CD14-positive monocyte (primary cell): ENCODE measurements around the gene ADAMTS17. TPM values are rescaled to one million over a fixed set of nuclear protein-coding genes. Genes with fewer than 3 reads are reported as not detected.

Experiments
- DNase-seq, 3 donors: peaks; one replicate each; pipeline ENCODE4 v3.0.0-alpha.2; 2011 to 2022
- H2AFZ ChIP-seq: 2 replicates; pipeline ENCODE4 v1.6.0; 2012; ENCODE audit warnings: mild to moderate bottlenecking, low read depth, low read length, inconsistent platforms; ENCODE audit not compliant: insufficient read depth, poor library complexity, severe bottlenecking
- H3K27ac ChIP-seq, 2 donors: 1 replicate in 1 of 2; 2 replicates in 1 of 2; pipeline ENCODE4 v1.5.1; 2012 to 2013; ENCODE audit warnings: low read length in 2 of 2, control low read depth in 1 of 2, inconsistent platforms in 1 of 2, low read depth in 1 of 2, mild to moderate bottlenecking in 1 of 2
- H3K27me3 ChIP-seq, 2 donors: one replicate each; pipeline versions ENCODE4 v1.6.0 to v1.6.1; 2011 to 2013; ENCODE audit warnings: low read length in 2 of 2; ENCODE audit not compliant: control insufficient read depth in 2 of 2, insufficient read depth in 2 of 2
- H3K36me3 ChIP-seq, 2 donors: replicated peaks in 1 of 2; 1 replicate in 1 of 2; 2 replicates in 1 of 2; pipeline versions ENCODE4 v1.5.1 to v1.6.1; 2012 to 2013; ENCODE audit warnings: low read length in 2 of 2, control low read depth in 1 of 2, inconsistent platforms in 1 of 2, mild to moderate bottlenecking in 1 of 2; ENCODE audit not compliant: insufficient read depth in 2 of 2, control insufficient read depth in 1 of 2
- H3K4me1 ChIP-seq, 2 donors: 1 replicate in 1 of 2; 2 replicates in 1 of 2; pipeline versions ENCODE4 v1.5.1 to v1.6.1; 2012 to 2013; ENCODE audit warnings: low read length in 2 of 2, control low read depth in 1 of 2, inconsistent platforms in 1 of 2, mild to moderate bottlenecking in 1 of 2, moderate library complexity in 1 of 2; ENCODE audit not compliant: insufficient read depth in 2 of 2, control insufficient read depth in 1 of 2
- H3K4me2 ChIP-seq: replicated peaks from 2 replicates; pipeline ENCODE3; 2012; ENCODE audit warnings: low read length, moderate library complexity, mild to moderate bottlenecking; ENCODE audit not compliant: poor library complexity, severe bottlenecking; ENCODE audit errors: extremely low read depth
- H3K4me3 ChIP-seq, 3 experiments: fragments of 200-600 bp in 1 of 3; sonication (generic) in 1 of 3; replicated peaks in 1 of 3; 1 replicate in 2 of 3; 2 replicates in 1 of 3; pipeline ENCODE4 v1.5.1; 2011 to 2013; ENCODE audit warnings: low read length in 3 of 3, mild to moderate bottlenecking in 3 of 3, control low read depth in 2 of 3, low read depth in 2 of 3, inconsistent platforms in 1 of 3, moderate library complexity in 1 of 3
- H3K79me2 ChIP-seq: 2 replicates; pipeline ENCODE4 v1.6.0; 2012; ENCODE audit warnings: mild to moderate bottlenecking, control low read depth, inconsistent platforms, low read length, moderate library complexity; ENCODE audit not compliant: insufficient read depth
- H3K9ac ChIP-seq: 2 replicates; pipeline ENCODE4 v1.6.0; 2017; ENCODE audit warnings: low read length, mild to moderate bottlenecking; ENCODE audit not compliant: insufficient read depth, poor library complexity, severe bottlenecking
- H3K9me3 ChIP-seq, 2 donors: replicated peaks in 1 of 2; 1 replicate in 1 of 2; 2 replicates in 1 of 2; pipeline versions ENCODE4 v1.5.1 to v1.6.1; 2012 to 2013; ENCODE audit warnings: low read length in 2 of 2, control low read depth in 1 of 2; ENCODE audit not compliant: control insufficient read depth in 1 of 2, insufficient read depth in 1 of 2
- H4K20me1 ChIP-seq: 2 replicates; pipeline ENCODE4 v1.6.0; 2012; ENCODE audit warnings: mild to moderate bottlenecking, low read length, control low read depth, moderate library complexity; ENCODE audit not compliant: insufficient read depth
- H3K27ac Mint-ChIP-seq, 7 donors: one replicate each; pipeline ENCODE4 v1.8.0; 2020; ENCODE audit warnings: mild to moderate bottlenecking in 7 of 7, mixed read lengths in 7 of 7, moderate library complexity in 6 of 7, inconsistent platforms in 2 of 7
- H3K27me3 Mint-ChIP-seq, 3 donors: one replicate each; pipeline ENCODE4 v1.8.0; 2021 to 2022; ENCODE audit warnings: low read depth in 3 of 3, mild to moderate bottlenecking in 3 of 3, mixed read lengths in 3 of 3, moderate library complexity in 3 of 3, inconsistent platforms in 1 of 3
- H3K36me3 Mint-ChIP-seq, 2 donors: one replicate each; pipeline ENCODE4 v1.8.0; 2020; ENCODE audit warnings: mixed read lengths in 2 of 2, inconsistent platforms in 1 of 2, mild to moderate bottlenecking in 1 of 2
- H3K4me1 Mint-ChIP-seq: one replicate; pipeline ENCODE4 v1.8.0; 2020; ENCODE audit warnings: mild to moderate bottlenecking, mixed read lengths
- H3K4me3 Mint-ChIP-seq, 2 donors: one replicate each; pipeline ENCODE4 v1.8.0; 2020; ENCODE audit warnings: mild to moderate bottlenecking in 2 of 2, mixed read lengths in 2 of 2, moderate library complexity in 1 of 2
- H3K9me3 Mint-ChIP-seq, 7 donors: one replicate each; pipeline ENCODE4 v1.8.0; 2020 to 2022; ENCODE audit warnings: mixed read lengths in 7 of 7, mild to moderate bottlenecking in 6 of 7, moderate library complexity in 6 of 7, inconsistent platforms in 2 of 7
- WGBS: methylation state at CpG from one replicate; pipeline ENCODE4 v1.1.5; 2013; ENCODE audit warnings: missing lambda C conversion rate; ENCODE audit not compliant: insufficient coverage; 5-methylcytosine and 5-hydroxymethylcytosine counted together
- intact Hi-C, 2 donors: fragments of 100-400 bp; cut with micrococcal nuclease; formaldehyde crosslinking; loops; one replicate each; pipeline versions ENCODE4 v1.15.0 to v1.15.1; 2023
- polyA plus RNA-seq, 3 donors: library from polyadenylated mRNA; depleted of rRNA in 1 of 3; unstranded in 2 of 3; stranded (reverse) in 1 of 3; fragments of 300-500 nt in 2 of 3; fragments of >200 nt in 1 of 3; fragmentation: Illumina TruSeq in 2 of 3; gene quantifications; 1 replicate in 2 of 3; 2 replicates in 1 of 3; pipeline ENCODE4 v1.2.3, GENCODE V29; 2012 to 2021
- TF ChIP-seq, protein P1 (sequence below): fragments of 200-600 bp; IDR thresholded peaks from one replicate; pipeline ENCODE4 v1.8.0; 2022; ENCODE audit warnings: antibody characterized with exemption, mild to moderate bottlenecking

ADAMTS17 gene
- polyA plus RNA-seq, 3 donors = 0.03 to 0.25 TPM; not detected in 1

GRCh38 chr15:100249096-100249815, 92.5 kb downstream of the ADAMTS17 start:
- Histone ChIP-seq H3K4me3 (no peak overlapping the region), H3K36me3 (no peaks in the 10 kb centered on the region), H3K4me2 (no peak overlapping the region), H4K20me1 (no peaks in the 10 kb centered on the region), H3K9me3 (peaks cover 8 to 11% of the 10 kb centered on the region in 2 donors), H3K79me2 (no peaks in the 10 kb centered on the region), H3K27ac (no peak overlapping the region), H2AFZ (no peak overlapping the region), H3K27me3 (no peaks in the 10 kb centered on the region), H3K9ac (no peak overlapping the region), H3K4me1 (no peaks in the 10 kb centered on the region)
- intact Hi-C loops = no loop called here
- H3K4me1 Mint-ChIP-seq = no peaks in the 10 kb centered on the region
- TF ChIP-seq, protein P1, sequence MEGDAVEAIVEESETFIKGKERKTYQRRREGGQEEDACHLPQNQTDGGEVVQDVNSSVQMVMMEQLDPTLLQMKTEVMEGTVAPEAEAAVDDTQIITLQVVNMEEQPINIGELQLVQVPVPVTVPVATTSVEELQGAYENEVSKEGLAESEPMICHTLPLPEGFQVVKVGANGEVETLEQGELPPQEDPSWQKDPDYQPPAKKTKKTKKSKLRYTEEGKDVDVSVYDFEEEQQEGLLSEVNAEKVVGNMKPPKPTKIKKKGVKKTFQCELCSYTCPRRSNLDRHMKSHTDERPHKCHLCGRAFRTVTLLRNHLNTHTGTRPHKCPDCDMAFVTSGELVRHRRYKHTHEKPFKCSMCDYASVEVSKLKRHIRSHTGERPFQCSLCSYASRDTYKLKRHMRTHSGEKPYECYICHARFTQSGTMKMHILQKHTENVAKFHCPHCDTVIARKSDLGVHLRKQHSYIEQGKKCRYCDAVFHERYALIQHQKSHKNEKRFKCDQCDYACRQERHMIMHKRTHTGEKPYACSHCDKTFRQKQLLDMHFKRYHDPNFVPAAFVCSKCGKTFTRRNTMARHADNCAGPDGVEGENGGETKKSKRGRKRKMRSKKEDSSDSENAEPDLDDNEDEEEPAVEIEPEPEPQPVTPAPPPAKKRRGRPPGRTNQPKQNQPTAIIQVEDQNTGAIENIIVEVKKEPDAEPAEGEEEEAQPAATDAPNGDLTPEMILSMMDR = no peak
- H3K27ac Mint-ChIP-seq = no peak overlapping the region
- DNase-seq = no peak
- 100% methylated on average over 2 of the region's 9 CpGs for WGBS
- no peak overlapping the region for H3K4me3 Mint-ChIP-seq
- peaks cover 0 to 2% (median 1%) of the 10 kb centered on the region in 3 donors for H3K27me3 Mint-ChIP-seq
- no peaks in the 10 kb centered on the region for H3K36me3 Mint-ChIP-seq
- H3K9me3 Mint-ChIP-seq = peaks cover 2 to 24% (median 10%) of the 10 kb centered on the region in 7 donors

DNA sequence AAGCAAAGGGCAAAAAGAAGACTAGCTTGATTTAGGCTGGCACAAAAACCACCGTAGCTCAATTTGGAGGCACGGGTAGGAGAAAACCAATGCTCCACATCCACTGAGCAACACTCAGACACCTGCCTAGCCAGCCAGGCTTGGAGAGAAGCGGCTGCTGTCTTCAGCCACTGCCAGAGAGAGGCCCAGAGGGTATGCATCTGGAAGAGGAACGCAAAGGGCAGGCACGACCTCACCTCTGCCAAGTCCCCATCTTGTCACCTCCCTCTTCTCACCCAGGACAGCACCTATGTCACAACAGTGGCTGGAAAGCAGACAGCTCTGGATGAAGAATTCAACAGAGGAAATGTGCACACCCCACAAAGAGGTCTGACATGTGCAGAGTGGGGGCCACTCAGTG, 93.5 kb downstream of the ADAMTS17 start:
- WGBS = 87% methylated on average over 4 of the region's 5 CpGs
- H3K27ac Mint-ChIP-seq = no peak overlapping the region

More for the DNA sequence above, 93.5 kb downstream of the ADAMTS17 start:
- no peaks in the 10 kb centered on the region for H3K4me1 ChIP-seq
- Mint-ChIP-seq H3K9me3 (peaks cover 7 to 30% (median 13%) of the 10 kb centered on the region in 7 donors), H3K4me3 (no peak overlapping the region), H3K27me3 (peaks cover 0 to 2% (median 1%) of the 10 kb centered on the region in 3 donors), H3K4me1 (no peaks in the 10 kb centered on the region), H3K36me3 (no peaks in the 10 kb centered on the region)
- H4K20me1 ChIP-seq = no peaks in the 10 kb centered on the region
- intact Hi-C loops = no loop called here
- peaks cover 9 to 19% of the 10 kb centered on the region in 2 donors for H3K9me3 ChIP-seq
- no peak overlapping the region for H2AFZ ChIP-seq
- no peaks in the 10 kb centered on the region for H3K36me3 ChIP-seq
- H3K27ac ChIP-seq = no peak overlapping the region
- no peaks in the 10 kb centered on the region for H3K79me2 ChIP-seq
- no peak overlapping the region for H3K9ac ChIP-seq
- H3K4me2 ChIP-seq = no peak overlapping the region
- no peak overlapping the region for H3K4me3 ChIP-seq
- DNase-seq = no peak
- H3K27me3 ChIP-seq = no peaks in the 10 kb centered on the region
- TF ChIP-seq, protein P1 = no peak
